Colon (tissue), 2 donors: Measurements from ENCODE around the gene ZNF536.

Experiments used
- FAIRE-seq: peaks from 2 replicates; lab custom pipeline; 2012; peaks lifted over from hg19 to GRCh38; lab: Jason Lieb, UNC
- donor health status: control.
- donor health status: control.

The ZNF536 gene

DNA sequence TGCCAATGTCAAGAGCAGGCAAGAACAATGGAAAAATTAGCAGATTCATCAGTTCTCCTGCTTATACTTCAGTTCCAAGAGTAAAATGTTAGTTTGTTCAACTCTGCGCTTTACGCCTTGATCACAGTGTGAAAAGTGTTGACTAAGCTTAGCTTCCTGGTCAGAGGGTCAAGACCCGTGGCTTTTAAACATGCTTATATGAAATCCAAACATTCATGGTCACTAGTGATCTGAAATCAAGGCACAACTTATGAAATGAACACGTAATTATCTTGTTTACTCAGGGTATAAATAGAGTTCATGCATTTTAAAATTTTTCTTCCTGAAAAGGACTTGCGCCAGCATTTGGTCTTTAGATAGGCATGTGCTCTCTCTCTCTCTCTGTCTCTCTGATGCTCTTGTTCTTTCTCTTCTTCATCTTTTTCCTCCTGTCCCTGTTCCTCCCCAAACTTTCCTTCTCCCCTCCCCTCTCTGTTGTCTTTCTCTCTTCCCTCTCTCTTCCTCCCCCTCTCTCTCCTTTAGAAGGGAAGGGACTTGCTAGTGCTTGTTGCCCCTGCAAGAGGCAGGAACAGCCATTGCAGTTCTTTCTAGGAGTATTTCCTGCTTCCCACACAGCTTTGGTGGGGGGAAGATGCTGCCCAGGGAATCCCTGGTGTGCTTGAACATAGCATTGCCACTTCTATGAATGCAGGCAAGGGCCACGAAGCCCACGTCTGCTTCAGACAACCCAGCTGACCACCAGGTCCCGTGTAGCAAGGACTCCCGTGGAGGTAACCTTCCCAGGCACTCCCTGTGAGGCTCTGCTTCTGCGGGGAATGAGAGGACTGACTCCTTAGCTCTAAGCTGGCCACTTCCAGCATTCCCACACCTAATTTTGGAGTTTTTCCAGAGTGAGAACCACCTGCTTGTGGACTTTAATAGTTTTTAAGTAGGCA is 7.1 kb upstream of the ZNF536 start:
- FAIRE-seq = no peak

DNA sequence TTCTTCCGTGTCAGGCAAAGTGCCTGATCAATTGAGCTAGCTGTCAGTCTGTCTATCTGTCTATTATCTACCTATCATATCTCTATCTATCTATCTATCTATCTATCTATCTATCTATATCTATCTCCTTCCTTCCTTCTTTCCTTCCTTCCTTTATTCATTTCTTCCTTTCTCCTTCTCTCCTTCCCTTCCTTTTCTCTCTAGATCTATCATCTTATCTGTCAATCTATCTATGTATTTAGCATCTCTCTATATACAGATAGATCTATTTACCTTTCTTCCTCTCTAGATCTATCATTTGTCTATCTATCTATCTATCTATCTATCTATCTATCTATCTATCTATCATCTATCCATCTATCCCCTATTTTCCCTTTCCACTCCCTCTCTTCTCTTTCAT is 5.9 kb upstream of the ZNF536 start:
- no peak for FAIRE-seq

DNA sequence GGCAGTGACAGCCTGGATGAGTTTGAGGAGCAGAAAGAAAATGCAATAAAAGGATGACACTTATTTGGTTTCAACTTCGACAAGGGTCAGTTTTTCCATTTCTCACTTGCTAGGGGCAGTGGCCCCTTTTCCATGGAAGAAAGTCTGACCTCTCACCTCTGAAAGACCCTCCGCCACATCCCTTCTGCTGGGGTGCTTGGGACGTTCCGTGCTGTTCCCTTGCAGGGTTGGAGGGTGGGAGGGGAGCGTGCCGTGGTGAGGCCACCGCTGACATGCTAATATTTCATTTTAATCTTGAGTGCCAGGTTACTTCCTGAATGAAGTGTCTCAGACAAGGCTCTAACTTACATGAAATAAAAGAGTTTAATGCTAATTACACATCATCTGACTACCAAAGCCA is 5.2 kb upstream of the ZNF536 start:
- FAIRE-seq = no peak

DNA sequence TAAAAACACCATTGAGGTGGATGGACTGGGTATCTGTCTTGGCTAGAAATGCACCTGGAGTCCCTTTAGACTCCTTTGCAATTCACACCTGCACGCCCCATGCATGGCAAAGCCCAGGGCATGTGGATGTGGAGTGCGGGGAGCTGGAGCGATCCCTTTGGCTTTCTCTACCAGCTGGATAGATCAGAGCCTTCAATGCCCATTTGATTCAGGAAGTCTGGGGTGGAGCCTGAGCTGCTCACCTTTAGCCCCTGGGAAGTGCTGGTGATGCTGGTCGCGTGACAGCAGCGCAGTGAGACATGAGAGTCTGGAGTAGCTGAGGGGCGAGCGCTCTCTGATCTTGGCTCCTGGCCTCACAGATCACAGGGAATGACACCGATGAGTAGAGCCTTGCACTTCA is 4.8 kb upstream of the ZNF536 start:
- FAIRE-seq = no peak

DNA sequence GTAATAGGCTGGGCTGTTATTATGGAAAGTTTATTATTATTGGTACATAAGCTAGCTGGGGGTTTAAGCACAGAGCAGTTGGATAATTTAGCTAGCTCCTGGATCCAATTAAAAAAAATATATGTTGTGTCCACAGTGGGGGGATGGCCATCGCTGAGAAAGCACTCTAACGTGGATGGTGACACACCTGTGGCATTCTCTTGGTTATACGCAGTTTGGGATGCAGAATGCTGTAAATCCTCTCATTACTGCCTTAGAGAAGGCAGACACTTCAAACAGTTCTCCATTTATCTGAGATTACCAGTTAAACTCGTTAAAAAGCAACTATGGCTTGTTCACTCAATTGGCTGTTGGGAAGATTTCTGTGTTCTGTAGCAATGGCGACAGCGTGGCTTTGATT is 2.4 kb upstream of the ZNF536 start:
- no peak for FAIRE-seq

DNA sequence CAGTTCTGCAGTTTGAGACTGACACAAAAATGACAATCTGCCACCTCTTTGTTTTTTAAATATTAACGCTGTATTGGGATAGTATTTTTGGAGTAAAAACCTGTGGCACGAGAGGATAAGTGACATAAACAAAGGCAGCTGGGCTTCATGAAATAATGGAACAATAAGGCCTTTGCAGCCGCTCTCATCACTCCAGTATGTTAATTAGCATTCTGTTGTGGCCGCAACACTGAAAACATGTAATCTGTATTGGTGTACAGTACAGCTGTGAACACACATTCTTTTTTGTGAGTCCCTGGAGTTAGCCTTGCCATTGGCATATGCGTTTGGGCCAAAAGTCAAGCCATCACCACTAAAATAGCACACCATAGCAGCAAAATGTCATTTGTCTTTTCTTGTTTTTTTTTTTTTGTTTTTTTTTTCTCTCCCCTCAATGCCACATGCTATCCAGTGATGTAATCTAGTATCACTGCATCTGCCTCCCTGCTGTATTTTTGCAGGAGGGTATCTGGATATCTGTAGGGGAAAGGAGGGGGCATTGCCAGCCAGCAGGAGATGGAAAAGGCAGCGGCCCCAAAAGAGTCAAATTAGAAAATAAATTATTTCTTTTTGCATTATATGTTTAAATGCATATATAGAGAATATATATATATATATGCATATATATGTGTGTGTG is 885 bp upstream of the ZNF536 start:
- no peak for FAIRE-seq

DNA sequence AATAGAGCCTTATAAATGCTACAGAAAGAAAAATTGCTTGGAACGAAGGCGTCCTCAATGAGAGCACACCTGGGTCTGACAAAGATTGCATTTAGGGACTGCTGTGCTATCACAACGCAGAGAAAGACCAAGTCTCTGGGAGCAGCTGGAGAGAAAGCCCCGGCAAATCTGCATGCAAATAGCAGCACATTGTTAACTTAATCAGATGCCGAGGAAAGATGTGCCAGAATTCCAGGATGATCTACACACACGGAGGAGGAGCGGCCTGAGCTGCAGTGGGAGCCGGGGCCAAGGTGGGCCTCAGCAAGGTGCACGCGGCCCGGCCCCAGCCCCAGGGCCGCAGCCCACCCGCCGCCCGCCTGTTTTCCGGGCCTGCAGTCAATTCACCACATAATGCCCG is 1.4 kb downstream of the ZNF536 start:
- FAIRE-seq = no peak

DNA sequence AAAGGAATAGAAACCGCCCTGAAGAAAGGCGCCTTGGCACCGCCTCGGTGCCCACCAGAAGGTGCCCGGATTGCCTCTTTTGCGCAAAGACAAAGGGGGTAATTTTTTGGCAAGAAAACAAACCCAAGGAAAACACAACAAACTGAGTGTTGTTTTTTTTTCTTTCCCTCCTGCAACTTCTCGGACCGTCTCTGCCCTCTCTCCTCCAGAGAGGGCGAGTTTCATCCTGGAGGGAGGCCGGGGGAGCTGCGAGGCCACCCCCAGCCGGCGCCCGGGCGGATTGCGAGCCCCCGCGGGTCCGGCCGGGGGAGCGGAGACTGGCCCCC is 2.3 kb downstream of the ZNF536 start:
- no peak for FAIRE-seq

DNA sequence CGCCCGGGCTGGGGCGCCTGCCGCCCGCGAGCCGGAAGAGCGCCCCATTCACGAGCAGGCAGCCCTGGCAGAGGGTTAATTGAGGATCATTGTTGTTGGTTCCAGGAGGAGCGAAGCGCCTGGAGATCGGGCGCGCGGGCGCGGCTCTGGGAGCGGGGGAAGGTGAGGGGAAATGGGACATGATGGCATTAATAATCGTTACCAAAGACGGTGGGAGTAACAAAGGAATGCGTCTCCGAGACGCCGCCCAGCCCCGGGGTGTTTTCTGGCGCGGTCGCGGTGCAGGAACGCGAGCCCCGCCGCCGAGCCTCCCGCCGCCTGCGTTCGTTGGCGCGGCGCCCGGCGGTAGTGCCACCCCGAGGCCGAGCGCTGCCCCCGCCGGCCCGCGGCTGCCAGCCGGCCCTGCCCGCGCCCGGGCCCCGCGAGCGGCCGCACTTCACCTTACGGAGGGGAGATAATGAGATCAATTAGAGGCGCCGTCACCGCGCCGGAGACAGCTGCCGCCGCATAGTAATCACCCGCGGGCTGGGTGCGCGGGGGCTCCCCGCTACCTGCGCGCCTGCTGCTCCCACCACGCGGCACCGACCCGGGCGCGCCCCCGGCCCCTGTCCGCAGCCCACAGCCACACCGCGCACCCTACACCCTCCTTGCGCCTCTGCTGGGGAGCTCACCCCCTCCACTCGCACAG is 2.8 kb downstream of the ZNF536 start:
- no peak for FAIRE-seq

DNA sequence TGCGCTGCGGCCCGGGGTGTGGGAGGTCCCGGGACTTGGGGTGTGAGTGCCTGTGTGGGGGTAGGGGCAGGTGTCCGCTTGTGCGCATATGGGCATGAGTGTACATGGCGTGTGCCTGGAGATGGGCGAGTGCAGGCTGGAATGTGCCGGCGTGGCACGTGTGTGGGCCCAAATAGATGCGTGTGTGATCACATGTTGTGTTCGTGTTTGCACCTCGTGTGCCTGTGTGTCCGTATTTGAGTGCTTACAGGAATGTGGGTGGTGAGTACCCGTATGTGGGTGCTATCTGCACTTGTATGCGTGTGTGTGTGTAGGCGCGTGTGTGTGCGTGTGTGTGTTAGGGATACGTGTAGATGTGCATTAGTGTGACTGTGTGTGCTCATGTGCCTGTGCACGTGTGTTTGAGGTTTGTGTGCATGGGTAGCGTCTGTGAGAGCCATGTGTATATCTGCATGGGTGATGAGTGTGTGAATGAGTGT is 3.4 kb downstream of the ZNF536 start:
- FAIRE-seq = no peak

DNA sequence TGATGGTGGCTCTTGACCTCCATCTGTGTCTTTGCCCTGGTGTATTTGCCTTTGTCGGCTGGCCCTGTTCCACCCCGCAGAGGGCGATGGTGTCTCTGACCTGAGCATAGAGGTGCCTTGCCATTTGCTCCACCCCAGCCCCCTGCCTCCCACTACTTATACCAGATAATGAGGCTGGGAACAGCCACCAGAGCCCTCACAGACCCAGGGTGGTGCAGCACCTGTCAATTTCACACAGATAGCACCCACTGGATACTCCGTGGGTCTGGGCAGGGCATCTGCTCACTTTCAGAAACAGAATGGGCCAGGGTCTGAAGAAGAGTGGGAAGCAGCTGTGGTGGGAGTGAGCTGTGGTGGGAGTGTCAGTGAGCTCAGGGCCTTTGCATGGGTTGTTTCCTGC is 4.1 kb downstream of the ZNF536 start:
- FAIRE-seq = no peak

DNA sequence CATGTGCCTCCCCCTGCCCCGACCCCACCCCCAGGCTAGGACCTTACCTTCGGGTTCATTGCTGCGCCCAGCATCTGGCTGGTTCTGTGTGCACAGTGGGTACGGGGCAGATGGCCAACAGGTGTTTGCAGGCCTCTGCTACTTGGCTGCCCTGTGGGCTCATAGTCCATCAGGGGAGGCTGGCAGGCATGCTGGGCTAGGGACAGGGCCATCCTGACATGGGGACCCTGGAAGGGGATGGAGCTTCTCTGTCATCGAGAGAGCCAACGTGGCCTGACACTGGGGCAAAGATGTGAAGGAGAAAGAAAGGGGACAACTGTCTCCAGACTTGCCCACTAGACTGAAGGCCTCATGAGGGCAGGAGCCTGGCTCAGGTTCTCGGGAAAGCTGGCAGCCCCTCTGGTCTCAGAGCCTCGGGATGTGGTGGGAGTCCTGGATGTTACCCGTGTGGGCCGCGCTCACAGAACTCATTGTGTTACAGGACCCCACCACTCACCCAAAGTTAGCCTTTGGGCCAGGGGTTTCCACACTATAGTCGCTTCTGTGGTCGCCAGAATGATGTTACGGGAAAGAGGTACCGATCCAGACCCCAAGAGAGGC is 4.7 kb downstream of the ZNF536 start:
- no peak for FAIRE-seq

DNA sequence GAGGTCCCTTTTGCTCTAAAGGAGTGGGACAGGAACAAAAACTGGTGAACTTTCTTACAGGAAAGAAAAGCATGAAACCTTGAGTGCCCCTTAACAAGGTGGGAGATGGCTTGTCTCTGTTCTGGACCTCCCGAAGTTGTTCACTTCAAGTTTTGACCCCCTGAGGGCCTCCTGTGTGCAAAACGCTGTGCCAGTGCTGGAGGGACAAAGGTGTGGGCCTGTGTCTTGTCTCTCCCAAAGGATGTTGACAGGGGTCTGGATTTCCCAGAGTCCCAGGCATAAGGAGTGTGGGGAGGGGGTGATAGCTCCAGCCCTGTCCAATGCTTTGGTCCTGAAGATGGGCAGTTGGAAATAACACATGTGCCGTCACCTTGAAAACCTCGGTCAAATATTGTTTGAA is 6.5 kb downstream of the ZNF536 start:
- FAIRE-seq = no peak

DNA sequence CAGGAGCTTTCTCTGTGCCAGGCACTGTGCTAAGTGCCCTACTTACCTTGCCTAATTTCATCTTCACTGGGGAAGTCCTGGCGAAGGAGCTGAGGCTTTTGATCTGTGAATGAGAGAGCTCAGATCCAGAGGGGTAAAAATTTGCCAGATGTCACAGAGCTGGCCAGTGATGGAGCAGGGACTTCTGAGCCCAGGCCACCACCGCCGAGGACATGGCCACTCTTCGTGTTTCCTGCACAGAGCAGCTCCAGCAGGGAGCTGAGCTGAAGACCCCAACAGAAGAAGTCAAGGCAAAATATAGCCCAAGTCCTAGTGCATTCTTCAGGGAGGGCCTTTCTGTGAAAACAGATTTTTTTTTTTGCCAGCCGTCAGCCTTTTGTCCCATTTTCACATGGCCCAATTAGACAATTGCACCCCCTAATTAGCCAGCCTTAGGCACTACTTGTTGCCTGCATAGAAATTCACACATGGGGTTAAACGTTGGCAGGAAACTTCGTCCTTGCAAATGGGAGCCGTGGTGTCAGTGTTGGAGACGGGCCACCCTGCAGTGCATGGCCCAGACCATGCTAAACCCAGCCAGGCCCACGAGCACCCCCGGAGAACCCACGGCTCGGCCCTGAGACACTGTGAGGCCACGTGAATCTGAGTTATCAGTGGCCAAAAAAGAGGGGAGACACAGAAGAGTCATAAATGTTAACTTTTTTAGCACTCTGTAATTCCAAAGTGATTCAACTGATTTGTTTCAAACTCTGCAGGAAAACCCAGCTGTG is 7.8 kb downstream of the ZNF536 start:
- no peak for FAIRE-seq

DNA sequence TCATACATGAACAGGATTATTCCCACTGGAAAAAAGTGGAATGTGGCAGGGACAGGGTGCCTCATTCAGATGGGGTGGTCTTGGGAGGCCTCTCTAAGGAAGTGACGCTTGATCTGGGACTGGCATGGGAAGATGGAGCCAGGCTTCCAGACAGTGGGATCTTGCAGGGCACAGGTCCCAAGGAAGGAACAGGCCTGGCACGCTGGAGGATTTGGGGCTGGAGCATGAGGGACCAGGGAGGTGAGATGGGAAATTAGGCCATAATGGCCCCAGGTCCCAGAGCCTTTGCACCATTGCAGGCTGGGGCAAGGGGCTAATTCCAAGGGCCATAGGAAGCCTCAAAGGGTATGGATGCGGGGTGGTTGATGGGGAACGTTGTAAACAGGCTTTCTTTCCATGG is 9.2 kb downstream of the ZNF536 start:
- no peak for FAIRE-seq

DNA sequence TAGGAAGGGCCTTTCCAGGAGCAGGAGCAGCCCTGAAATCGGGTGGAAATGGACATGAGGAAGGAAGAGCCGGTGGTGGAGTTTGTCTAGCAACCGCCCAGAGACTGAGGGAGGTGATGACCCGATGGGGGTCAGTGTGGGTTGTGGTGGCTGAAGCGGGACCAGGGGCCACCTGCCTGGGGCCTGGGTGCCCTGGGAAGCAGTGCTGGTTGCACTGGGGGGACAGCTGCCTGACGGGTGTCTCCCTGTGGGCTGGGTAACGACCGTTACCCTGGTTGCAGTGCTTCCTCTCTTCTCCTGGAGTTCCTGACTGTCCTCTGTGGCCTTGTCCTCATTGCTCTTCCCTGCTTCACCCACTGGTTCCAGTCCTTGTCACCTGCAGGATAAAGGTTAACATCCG is 13.0 kb downstream of the ZNF536 start:
- FAIRE-seq = no peak

DNA sequence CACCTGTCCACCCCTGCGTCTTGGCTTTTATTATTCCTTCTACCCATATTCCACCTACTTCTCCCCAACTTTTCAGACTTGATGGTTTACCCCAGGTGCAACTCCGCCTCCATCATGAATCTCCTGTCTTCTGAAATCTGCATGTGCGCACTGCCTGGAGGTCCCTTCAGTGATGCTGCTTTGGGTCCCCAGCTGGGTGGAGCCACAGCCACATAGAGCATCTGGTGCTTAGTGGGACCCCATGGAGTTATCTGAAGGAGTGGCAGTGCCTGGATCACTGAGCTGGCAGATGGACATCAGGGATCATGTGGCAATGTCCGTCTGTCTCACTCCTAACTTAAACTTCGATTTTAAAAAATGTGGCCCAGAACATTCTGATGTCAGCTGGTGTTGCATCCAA is 13.5 kb downstream of the ZNF536 start:
- no peak for FAIRE-seq

DNA sequence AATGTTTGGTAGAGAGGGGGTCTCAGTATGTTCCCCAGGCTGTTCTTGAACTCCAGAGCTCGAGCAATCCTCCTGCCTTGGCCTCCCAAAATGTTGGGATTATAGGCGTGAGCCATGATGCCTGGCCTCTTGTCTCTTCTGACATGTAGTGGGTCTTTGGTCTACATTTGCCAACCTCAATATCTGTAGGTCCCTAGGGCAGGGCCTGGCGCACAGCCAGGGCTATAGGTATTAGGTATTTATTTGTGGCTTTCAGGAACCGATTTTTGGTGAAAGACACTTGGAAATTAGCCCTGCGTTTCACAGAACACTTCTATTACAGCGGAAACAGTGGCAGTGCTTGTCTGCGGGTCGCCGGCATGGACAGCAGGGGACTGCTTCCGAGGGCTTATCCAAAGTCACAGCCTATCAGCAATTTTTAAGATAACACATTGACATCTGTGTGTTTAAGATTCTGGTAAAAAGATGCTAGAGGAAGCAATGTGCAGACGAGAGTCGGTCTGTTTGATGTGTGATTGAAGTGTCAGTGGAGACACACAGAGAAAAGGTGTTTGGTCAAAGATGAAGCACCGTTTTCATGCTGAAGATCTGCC is 14.5 kb downstream of the ZNF536 start:
- no peak for FAIRE-seq

DNA sequence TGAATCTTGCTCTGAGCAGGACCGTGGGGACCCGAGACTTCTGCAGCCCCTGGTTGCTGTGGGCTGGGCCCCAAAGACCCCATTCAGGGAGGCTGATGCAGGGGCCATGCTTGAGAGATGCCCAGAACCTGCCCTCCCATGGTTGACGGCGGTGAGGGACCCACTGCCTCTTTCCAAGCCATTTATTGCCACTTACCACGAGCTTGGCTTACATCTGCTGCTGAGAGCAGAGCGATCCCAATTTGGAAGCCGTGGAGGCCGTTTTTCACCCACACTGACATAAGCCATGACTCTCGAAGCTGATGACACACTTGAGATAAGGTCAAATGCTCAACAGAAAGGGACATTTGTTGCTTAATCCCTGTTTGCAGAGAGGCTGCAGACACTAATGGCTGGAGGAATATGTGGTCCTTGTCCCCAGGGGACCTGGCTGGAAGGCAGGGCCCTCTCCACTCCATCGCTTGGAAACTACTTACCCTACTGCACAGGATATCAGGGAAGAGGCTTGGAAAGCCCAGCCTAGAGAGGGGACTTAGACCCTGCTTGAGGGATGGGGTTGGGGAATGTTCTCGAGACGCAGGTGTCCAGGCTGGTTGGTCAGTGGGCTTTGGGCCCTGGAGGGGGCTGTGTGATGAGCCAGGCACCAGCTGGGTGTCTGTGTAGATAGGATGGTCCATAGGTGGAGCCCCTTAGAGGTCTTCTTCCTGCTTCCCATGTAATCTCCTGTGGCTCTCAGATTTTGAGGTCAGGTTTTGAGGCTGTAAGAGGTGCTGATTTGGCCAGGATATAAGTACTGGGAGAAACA is 15.3 kb downstream of the ZNF536 start:
- no peak for FAIRE-seq

DNA sequence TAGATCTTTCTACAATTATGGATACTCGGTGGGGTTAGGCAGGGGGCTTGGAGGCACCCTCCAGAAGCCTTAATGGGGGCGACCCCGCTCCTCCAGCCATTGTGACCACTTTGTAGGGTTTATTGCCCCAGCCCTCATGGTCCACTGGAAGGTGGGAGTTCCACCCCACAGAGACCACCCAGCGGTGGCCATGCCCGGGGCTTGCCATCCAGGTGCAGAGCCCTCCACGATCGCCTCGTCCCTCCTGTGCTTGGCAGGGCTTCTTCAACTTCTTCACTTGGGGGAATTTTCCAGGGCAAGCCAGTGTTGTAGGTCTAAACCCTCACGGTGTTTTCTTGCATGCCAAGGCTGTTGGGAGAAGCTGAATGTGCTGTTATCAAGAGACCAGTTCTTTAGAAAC is 16.1 kb downstream of the ZNF536 start:
- FAIRE-seq = no peak

DNA sequence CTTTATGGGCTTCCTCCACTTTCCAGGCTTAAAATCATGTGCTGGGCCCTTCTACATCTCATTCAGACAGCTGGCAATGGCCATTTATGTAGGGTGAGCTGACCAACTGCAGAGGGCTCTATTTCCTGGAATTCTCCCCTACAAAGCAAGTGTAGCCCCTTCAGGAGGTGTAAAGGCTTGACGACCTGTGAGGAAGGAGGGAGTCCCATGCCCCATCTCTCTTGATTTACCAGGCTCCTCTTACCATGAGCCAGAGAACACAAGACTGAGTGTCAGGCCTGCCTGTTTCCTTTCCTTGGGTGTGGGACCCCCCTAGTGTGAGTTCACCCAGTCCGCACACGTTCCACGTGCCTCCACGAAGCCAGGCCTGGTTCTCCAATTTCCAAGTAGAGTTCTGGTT is 16.6 kb downstream of the ZNF536 start:
- FAIRE-seq = no peak
